Ovary (tissue), 3 donors: Measurements from ENCODE around the gene GYPC.

Experiments used
- CTCF ChIP-seq, 3 donors: fragments of 450-650 bp in 2 of 3; fragments of 200-600 bp in 1 of 3; IDR thresholded peaks; one replicate each; pipeline versions ENCODE4 v1.5.1 to v1.8.0; 2016 to 2022; ENCODE audit warnings: antibody characterized with exemption in 3 of 3, mild to moderate bottlenecking in 1 of 3
- EP300 ChIP-seq: sonication (generic); formaldehyde crosslinking; IDR thresholded peaks from one replicate; pipeline ENCODE4 v1.6.1; 2017; ENCODE audit warnings: antibody characterized with exemption
- POLR2A ChIP-seq: fragments of 450-650 bp; IDR thresholded peaks from one replicate; pipeline ENCODE4 v1.6.1; 2017; ENCODE audit warnings: antibody characterized with exemption, mild to moderate bottlenecking, moderate library complexity
- donor health status: DM: no; HTN: no; CAD: no.

GRCh38 chr2:126620302-126620701 is 35.7 kb upstream of the GYPC start:
- TF ChIP-seq CTCF (IDR thresholded peaks at IDR 0.05) (no peak), EP300 (no peak), POLR2A (no peak)
